Neural cell (in vitro differentiated cells): Measurements from ENCODE around the gene ZNF300.

Experiments
- EZH2 ChIP-seq: fragments of 200-600, 300-800 bp; shearing (Covaris generic), sonication (generic); IDR thresholded peaks from 2 replicates; pipeline ENCODE4 v1.6.1; 2014; ENCODE audit warnings: antibody characterized with exemption, low read length, borderline replicate concordance, mild to moderate bottlenecking; ENCODE audit not compliant: insufficient read depth, poor library complexity, severe bottlenecking
- MXI1 ChIP-seq: fragments of 450-650 bp; conservative IDR thresholded peaks from 2 replicates; pipeline ENCODE4 v1.6.1; 2014; ENCODE audit warnings: antibody characterized with exemption, mild to moderate bottlenecking; ENCODE audit not compliant: poor library complexity, severe bottlenecking
- POLR2AphosphoS5 ChIP-seq: IDR thresholded peaks from 2 replicates; pipeline ENCODE4 v1.6.1; 2012
- RAD21 ChIP-seq: fragments of 450-650 bp; conservative IDR thresholded peaks from 2 replicates; pipeline ENCODE4 v1.6.1; 2014; ENCODE audit warnings: antibody characterized with exemption, mild to moderate bottlenecking, moderate library complexity
- TAF1 ChIP-seq: IDR thresholded peaks from 2 replicates; pipeline ENCODE4 v1.6.1; 2012; ENCODE audit warnings: low read depth
- TF ChIP-seq, protein P1 (sequence below): fragments of 450-650 bp; IDR thresholded peaks from 2 replicates; pipeline ENCODE4 v1.5.1; 2014; ENCODE audit warnings: antibody characterized with exemption, mild to moderate bottlenecking, moderate library complexity; ENCODE audit not compliant: poor library complexity, severe bottlenecking

DNA sequence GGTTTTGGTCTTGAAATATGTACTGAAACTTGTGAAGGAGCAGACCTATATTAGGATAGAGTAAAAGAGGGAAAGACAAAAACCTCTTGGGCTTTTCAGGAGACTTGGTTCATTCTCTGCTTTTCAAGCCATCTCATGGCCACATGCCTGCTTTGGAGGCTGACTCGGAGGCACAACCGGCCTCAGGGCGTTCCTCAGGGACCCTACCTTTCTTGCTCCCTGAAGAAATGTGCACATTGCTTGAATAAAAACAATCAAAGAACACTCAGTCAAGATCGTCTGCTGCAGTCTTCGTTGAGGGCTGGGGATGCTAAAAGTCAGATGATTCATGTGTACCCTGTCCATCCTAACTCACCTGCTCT, 57.5 kb downstream of the ZNF300 start:
- TF ChIP-seq POLR2AphosphoS5 (no peak), RAD21 (no peak), EZH2 (no peak), TAF1 (no peak), MXI1 (no peak)
- TF ChIP-seq, protein P1, sequence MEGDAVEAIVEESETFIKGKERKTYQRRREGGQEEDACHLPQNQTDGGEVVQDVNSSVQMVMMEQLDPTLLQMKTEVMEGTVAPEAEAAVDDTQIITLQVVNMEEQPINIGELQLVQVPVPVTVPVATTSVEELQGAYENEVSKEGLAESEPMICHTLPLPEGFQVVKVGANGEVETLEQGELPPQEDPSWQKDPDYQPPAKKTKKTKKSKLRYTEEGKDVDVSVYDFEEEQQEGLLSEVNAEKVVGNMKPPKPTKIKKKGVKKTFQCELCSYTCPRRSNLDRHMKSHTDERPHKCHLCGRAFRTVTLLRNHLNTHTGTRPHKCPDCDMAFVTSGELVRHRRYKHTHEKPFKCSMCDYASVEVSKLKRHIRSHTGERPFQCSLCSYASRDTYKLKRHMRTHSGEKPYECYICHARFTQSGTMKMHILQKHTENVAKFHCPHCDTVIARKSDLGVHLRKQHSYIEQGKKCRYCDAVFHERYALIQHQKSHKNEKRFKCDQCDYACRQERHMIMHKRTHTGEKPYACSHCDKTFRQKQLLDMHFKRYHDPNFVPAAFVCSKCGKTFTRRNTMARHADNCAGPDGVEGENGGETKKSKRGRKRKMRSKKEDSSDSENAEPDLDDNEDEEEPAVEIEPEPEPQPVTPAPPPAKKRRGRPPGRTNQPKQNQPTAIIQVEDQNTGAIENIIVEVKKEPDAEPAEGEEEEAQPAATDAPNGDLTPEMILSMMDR = no peak
